SK-MEL-5 (cell line): ENCODE results near the gene UPK3B. TPM values are rescaled to one million over a fixed set of nuclear protein-coding genes. Genes with fewer than 3 reads are reported as not detected.
"Not testable (repeated sequence)": the region's sequence is repeated elsewhere in the genome, so short reads cannot be mapped to it uniquely, and the experiment has no call there.

Experiments
- DNase-seq: peaks from one replicate; pipeline ENCODE4 v3.0.0-alpha.2; 2016; ENCODE audit warnings: low read depth, low spot score
- in situ Hi-C: cut with HindIII; loops from 2 replicates; pipeline ENCODE4 v1.10.0; 2016; ENCODE audit warnings: low sequenced_read_pairs, high pct_unique_total_duplicates, low pct_unique_long_range_greater_than_20kb
- total RNA-seq: library from RNA; depleted of rRNA; stranded (reverse); fragments of >200 nt; shearing (Covaris generic); gene quantifications from 2 replicates; pipeline ENCODE4 v1.2.3, GENCODE V29; 2014

The UPK3B gene
- total RNA-seq, 1 experiment from 2014 or later = not detected

DNA sequence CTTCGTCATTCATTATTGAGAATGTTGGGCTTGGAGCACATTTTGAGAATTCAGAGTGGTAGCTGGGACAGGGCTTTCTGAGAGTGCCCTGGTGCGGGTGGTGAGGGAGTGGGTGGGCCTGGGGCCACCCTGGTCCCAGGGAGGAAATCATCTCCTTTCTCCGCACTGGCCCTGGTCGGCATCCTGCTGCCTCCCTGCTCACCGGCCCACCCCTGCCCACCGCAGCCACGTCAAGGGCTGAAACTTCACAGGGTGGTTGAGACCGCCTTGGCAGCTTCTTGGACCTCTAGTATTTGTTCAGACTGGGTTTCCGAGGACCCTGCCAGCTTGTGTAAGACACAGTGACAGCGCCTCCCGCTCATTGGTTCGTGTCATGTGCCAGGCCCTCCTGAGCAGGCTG lies 25.9 kb upstream of the UPK3B start:
- in situ Hi-C loops, DNase-seq: not testable (repeated sequence)

DNA sequence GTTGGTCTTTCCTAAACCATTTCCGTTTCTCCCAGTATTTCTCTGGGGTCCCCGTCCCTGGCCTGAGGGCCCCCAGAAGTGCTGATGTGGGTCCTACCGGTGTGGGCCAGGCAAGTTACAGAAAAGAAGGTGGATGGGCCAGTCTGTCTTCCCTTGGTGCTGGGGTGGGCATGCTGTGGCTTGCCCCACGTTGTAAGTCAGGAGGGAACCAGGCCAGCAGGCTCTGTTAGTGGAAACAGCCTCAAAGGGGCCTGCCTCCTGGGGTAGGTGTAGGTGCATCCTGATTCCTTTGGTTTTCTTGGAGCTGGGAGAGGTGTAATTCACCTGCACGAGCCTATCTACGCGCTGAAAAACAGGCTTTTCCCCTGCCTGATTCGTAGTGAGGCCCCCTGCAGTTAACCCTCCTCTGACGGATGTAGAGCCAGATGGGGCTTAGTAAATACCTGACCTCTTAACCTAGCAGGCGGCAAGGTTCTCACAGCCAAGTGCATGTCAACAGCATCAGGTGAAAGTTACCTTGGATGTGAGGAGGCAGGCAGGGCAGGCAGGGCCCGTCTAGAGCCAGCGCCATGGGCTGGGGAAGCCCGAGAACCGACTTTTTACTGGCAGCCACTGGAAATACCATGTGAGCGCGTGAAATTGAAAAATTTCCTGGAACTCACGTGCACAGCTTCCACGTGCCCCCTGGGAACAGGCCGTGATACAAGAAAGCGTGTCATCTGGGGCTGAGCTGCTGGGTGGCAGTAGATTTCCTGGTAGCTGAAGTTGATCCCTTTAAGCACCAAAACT lies 24.3 kb upstream of the UPK3B start:
- in situ Hi-C loops = not testable (repeated sequence)

GRCh38 chr7:76486618-76487017 lies 23.7 kb upstream of the UPK3B start:
- DNase-seq, in situ Hi-C loops: not testable (repeated sequence)

More for the DNA sequence above, 24.3 kb upstream of the UPK3B start:
- not testable (repeated sequence) for DNase-seq

GRCh38 chr7:76487969-76488368 lies 22.4 kb upstream of the UPK3B start:
- in situ Hi-C loops = not testable (repeated sequence)

GRCh38 chr7:76492139-76492538 lies 18.2 kb upstream of the UPK3B start:
- in situ Hi-C loops, DNase-seq: not testable (repeated sequence)

More at GRCh38 chr7:76487969-76488368, 22.4 kb upstream of the UPK3B start:
- not testable (repeated sequence) for DNase-seq

- DNase-seq, in situ Hi-C loops: not testable (repeated sequence)
These were observed 14.6 kb upstream of the UPK3B start for GRCh38 chr7:76495717-76496116.

- in situ Hi-C loops, DNase-seq: not testable (repeated sequence)
These were observed 12.3 kb upstream of the UPK3B start for GRCh38 chr7:76497918-76498582.

DNA sequence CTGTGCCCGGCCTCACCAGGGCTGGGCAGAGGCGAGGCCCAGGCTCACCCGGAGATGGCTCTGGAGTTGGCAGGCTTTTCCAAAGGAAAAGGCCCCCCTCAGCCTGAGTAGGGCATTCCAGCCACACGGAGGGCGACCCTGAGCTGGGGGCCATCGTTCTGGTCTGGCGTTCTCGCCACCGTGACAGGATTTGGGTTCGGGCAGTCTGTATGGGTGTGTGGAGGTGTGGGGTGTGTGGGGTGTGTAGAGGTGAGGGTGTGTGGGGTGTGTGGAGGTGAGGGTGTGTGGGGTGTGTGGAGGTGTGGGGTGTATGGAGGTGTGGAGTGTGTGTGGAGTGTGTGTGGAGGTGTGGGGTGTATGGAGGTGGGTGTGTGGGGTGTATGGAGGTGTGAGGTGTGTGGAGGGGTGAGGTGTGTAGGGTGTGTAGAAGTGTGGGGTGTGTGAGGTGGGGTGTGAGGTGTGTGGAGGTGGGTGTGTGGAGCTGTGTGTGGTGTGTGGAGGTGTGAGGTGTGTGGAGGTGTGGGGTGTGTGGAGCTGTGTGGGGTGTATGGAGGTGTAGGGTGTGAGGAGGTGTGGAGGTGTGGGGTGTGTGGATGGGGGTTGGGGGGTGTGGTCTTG lies 11.7 kb upstream of the UPK3B start:
- in situ Hi-C loops, DNase-seq: not testable (repeated sequence)

- in situ Hi-C loops, DNase-seq: not testable (repeated sequence)
These were observed 11.0 kb upstream of the UPK3B start for GRCh38 chr7:76499201-76499923.

GRCh38 chr7:76499924-76500241 lies 10.5 kb upstream of the UPK3B start:
- in situ Hi-C loops, DNase-seq: not testable (repeated sequence)

GRCh38 chr7:76502224-76502623 lies 8.1 kb upstream of the UPK3B start:
- DNase-seq, in situ Hi-C loops: not testable (repeated sequence)

GRCh38 chr7:76502836-76503235 lies 7.5 kb upstream of the UPK3B start:
- in situ Hi-C loops, DNase-seq: not testable (repeated sequence)

DNA sequence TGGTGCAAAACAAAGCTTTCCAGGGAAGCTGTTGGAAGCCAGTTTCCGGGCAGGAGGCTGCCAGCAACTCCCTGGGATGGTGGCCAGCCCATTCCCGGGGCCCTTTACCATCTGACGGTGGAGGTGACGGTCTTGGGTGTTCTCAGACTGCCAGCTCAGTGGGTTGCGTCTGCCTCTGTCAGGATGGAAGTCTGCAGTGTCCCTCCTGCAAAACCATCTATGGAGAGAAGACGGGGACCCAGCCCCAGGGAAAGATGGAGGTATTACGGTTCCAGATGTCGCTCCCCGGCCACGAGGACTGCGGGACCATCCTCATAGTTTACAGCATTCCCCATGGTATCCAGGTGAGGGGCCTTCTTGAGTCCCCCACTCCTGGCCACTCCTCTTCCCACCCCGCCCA lies 7.1 kb upstream of the UPK3B start:
- in situ Hi-C loops, DNase-seq: not testable (repeated sequence)

GRCh38 chr7:76504351-76505167 lies 5.8 kb upstream of the UPK3B start:
- in situ Hi-C loops, DNase-seq: not testable (repeated sequence)

GRCh38 chr7:76505168-76506080 lies 4.9 kb upstream of the UPK3B start:
- in situ Hi-C loops = no loop called here
- DNase-seq = no peak

GRCh38 chr7:76506081-76506440 lies 4.3 kb upstream of the UPK3B start:
- no peak for DNase-seq
- in situ Hi-C loops = no loop called here
